ENCODE data around the gene SPTLC2.

GRCh38 chr14:77582511-77582910 is 33.9 kb downstream of the SPTLC2 start:
- TF ChIP-seq EZH2phosphoT487 (IDR thresholded peaks at IDR 0.05), result peak; percentile 34
- TF ChIP-seq CTCF (IDR thresholded peaks at IDR 0.05), result no peak
